Colonic mucosa (tissue), 4 donors: ENCODE results near the gene ADCY4. TPM values are rescaled to one million over a fixed set of nuclear protein-coding genes. Genes with fewer than 3 reads are reported as not detected.

Source experiments
- DNase-seq: peaks from one replicate; pipeline ENCODE4 v3.0.0-alpha.2; 2020
- H3K27ac ChIP-seq: fragments of 200-600 bp; one replicate; pipeline ENCODE4 v1.8.0; 2021
- H3K27me3 ChIP-seq: fragments of 200-600 bp; one replicate; pipeline ENCODE4 v1.8.0; 2021
- H3K36me3 ChIP-seq: fragments of 200-600 bp; one replicate; pipeline ENCODE4 v1.8.0; 2021
- H3K4me1 ChIP-seq: fragments of 200-600 bp; one replicate; pipeline ENCODE4 v1.8.0; 2021; ENCODE audit warnings: mild to moderate bottlenecking
- H3K4me3 ChIP-seq: fragments of 200-600 bp; one replicate; pipeline ENCODE4 v1.8.0; 2021
- H3K9ac ChIP-seq, 2 donors: one replicate each; pipeline ENCODE4 v1.7.0; 2013; ENCODE audit warnings: control low read depth in 2 of 2, low read depth in 2 of 2, low read length in 2 of 2
- H3K9me3 ChIP-seq: fragments of 200-600 bp; one replicate; pipeline ENCODE4 v1.8.0; 2021
- intact Hi-C: fragments of 100-400 bp; cut with DNase I; formaldehyde crosslinking; loops from one replicate; pipeline ENCODE4 v1.14.1; 2022
- total RNA-seq, 2 donors: library from RNA; stranded (reverse); fragmentation: NEBNext Ultra II Directional in 1 of 2; extraction: Animal tissue kit (Norgen Biotek cat#: 25700) in 1 of 2; gene quantifications; one replicate each; pipeline ENCODE4 v1.2.1, GENCODE V29; 2021
- TF ChIP-seq, protein P1 (sequence below): fragments of 200-600 bp; IDR thresholded peaks from one replicate; pipeline ENCODE4 v1.8.0; 2022; ENCODE audit warnings: antibody characterized with exemption, mild to moderate bottlenecking
- donor health status: healthy.
- donor health status: DM: no; HTN: no; CAD: no.
- donor health status: DM: no; HTN: no; CAD: no.

The ADCY4 gene
- total RNA-seq, 2 donors from 2014 or later = 6.7 to 10.2 TPM

DNA sequence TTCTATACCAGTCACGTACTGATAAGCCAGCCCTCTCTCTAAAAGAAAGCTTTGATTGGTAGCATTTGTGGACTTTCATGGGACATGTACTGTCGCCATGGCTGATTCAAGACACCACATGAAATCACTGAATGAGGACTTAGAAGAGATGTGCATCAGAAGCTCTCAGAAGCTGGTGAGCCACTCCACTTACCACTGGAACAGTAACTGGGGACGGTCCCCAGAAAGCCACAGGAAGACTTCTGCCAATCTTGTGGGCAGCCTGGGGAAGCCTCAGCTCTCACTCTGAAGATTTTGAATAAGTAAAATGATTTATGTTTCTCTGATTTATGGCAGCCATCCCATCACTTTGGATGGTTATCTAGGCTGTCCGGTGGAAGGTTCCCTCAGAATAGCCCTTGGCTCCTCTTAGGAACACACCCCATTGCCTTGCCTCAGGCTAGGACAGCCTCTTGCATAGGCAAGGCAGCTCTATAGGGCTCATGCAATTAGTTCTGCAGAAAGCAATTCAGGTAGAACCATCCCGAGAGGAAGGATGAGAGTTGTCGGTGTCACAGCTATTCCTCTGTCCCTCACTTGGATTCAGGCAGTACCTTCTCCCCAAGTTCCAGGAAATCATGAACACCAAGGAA is 45.1 kb downstream of the ADCY4 start:
- H3K9ac ChIP-seq = no peak overlapping the region
- H3K27ac ChIP-seq = no peak overlapping the region
- intact Hi-C loops = no loop called here
- H3K27me3 ChIP-seq = no peaks in the 10 kb centered on the region
- no peak for DNase-seq
- no peaks in the 10 kb centered on the region for H3K9me3 ChIP-seq
- TF ChIP-seq, protein P1, sequence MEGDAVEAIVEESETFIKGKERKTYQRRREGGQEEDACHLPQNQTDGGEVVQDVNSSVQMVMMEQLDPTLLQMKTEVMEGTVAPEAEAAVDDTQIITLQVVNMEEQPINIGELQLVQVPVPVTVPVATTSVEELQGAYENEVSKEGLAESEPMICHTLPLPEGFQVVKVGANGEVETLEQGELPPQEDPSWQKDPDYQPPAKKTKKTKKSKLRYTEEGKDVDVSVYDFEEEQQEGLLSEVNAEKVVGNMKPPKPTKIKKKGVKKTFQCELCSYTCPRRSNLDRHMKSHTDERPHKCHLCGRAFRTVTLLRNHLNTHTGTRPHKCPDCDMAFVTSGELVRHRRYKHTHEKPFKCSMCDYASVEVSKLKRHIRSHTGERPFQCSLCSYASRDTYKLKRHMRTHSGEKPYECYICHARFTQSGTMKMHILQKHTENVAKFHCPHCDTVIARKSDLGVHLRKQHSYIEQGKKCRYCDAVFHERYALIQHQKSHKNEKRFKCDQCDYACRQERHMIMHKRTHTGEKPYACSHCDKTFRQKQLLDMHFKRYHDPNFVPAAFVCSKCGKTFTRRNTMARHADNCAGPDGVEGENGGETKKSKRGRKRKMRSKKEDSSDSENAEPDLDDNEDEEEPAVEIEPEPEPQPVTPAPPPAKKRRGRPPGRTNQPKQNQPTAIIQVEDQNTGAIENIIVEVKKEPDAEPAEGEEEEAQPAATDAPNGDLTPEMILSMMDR = no peak
- no peaks in the 10 kb centered on the region for H3K4me1 ChIP-seq
- H3K36me3 ChIP-seq = peaks cover 3% of the 10 kb centered on the region
- no peak overlapping the region for H3K4me3 ChIP-seq

DNA sequence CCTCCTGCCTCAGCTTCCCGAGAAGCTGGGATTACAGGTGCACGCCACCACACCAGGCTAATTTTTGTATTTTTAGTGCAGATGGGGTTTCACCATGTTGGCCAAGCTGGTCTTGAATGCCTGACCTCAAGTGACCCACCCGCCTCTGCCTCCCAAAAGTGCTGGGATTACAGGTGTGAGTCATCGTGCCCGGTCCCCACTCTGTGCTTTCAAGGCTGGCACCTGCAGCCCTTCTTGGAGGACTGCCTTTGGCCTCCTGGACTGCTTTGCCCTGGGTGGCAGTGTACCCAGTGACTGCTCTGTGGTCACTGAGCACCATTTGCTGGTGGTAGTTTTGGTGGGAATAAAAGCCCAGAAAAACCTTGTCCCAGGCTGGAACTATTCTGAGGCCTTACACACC is 47.9 kb downstream of the ADCY4 start:
- Histone ChIP-seq H3K9me3 (no peaks in the 10 kb centered on the region), H3K4me1 (no peaks in the 10 kb centered on the region), H3K27ac (no peak overlapping the region), H3K4me3 (no peak overlapping the region), H3K36me3 (no peaks in the 10 kb centered on the region), H3K27me3 (no peaks in the 10 kb centered on the region), H3K9ac (no peak overlapping the region)
- intact Hi-C loops = no loop called here
- TF ChIP-seq, protein P1 = no peak
- no peak for DNase-seq

DNA sequence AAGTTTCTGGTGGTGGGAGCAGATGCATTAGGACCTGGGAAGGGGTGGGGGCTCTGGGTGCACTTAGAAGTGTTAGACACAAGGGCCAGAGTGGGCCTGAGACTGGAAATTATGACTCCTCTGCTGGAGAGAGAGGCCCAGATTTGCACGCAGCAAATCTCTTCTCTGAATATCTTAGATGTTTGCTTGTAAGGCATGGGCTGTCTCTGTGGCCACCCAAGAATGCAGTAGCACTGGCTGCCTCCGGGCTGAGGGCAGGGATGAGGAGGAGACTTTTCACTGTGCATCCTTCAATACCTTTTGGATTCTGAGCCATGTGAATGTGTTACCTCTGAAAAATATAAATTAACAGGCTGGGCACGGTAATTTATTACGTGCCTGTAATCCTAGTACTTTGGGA is 49.5 kb downstream of the ADCY4 start:
- intact Hi-C loops = no loop called here
- Histone ChIP-seq H3K4me3 (no peak overlapping the region), H3K36me3 (no peaks in the 10 kb centered on the region), H3K27ac (no peak overlapping the region), H3K9me3 (no peaks in the 10 kb centered on the region), H3K9ac (no peak overlapping the region), H3K27me3 (no peaks in the 10 kb centered on the region), H3K4me1 (no peaks in the 10 kb centered on the region)
- TF ChIP-seq, protein P1 = no peak
- no peak for DNase-seq

DNA sequence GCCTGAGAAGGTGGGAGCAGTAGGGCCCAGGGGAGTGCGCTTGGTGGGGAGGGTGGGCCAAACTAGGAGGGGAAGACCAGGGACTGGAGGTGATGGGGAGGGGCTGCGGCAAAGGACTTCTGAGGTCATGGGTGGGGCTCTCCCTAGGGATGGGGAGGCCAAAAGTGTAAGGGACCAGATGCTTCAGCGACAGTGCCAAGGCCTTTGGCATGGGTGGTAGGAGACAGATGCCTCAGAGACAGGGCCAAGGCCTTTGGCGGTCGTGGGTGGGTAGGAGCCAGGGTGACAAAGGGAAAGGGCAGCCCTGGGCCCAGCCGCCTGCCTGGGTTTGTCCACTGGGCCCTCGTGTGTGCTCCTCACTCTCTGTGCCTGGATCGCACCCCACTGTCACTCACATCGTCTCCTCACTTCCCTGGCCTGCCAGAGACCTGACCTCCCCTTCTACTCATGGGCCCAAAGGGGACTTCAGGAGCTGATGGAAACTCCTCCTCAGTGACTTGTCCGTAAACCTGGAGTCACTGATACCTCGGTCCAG is 50.3 kb downstream of the ADCY4 start:
- Histone ChIP-seq H3K27me3 (no peaks in the 10 kb centered on the region), H3K9me3 (no peaks in the 10 kb centered on the region), H3K9ac (no peak overlapping the region), H3K36me3 (no peaks in the 10 kb centered on the region), H3K27ac (no peak overlapping the region), H3K4me3 (no peak overlapping the region), H3K4me1 (no peaks in the 10 kb centered on the region)
- DNase-seq = no peak
- TF ChIP-seq, protein P1 = no peak
- intact Hi-C loops = no loop called here

DNA sequence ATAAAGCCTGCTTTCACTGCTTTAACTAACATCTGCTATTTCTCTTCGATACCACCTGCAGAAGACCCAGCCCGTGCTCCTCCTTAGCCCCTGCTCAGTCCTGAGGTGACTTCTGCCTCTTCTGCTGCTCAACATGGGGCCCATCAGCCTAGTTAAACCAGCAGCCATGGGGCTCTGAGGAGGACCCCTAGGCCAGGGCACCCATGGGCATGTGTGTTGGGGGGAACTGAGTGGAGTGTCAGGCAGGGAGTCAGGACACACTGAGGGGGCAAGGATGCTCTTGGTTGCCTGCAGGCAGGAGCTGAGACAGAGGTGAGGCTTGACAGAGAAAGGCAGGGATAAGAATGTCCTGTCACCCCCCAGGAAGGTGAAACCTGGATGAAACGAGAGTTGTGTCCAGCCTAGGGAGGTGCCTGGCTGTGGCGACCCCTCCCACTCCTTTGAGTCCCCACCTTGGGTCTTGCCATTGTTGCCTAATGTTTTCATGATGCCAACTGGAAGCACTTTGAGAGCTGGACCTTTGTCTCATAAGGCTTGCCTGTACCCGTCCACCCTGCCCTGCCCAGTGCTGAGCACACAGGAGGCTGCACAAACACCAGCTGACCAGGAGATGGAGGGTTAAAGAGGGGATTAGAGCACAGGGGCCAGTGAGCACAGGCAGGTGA is 50.9 kb downstream of the ADCY4 start:
- TF ChIP-seq, protein P1 = no peak
- H3K4me1 ChIP-seq = no peaks in the 10 kb centered on the region

More for the DNA sequence above, 50.9 kb downstream of the ADCY4 start:
- Histone ChIP-seq H3K36me3 (no peaks in the 10 kb centered on the region), H3K27ac (no peak overlapping the region), H3K27me3 (no peaks in the 10 kb centered on the region), H3K4me3 (no peak overlapping the region), H3K9ac (no peak overlapping the region), H3K9me3 (no peaks in the 10 kb centered on the region)
- intact Hi-C loops = no loop called here
- no peak for DNase-seq
